Middle frontal gyrus (tissue), 1 donor: ENCODE data around the gene TSPAN32.

ENCODE experiments used
- DNase-seq: peaks from one replicate; pipeline ENCODE4 v3.0.0-alpha.2; 2015; ENCODE audit warnings: low spot score; ENCODE audit errors: extremely low spot score

Gene TSPAN32

GRCh38 chr11:2302896-2303626 lies 1.2 kb downstream of the TSPAN32 start:
- DNase-seq, result no peak

GRCh38 chr11:2303627-2304505 lies 2.1 kb downstream of the TSPAN32 start:
- no peak for DNase-seq

GRCh38 chr11:2304506-2305139 lies 2.8 kb downstream of the TSPAN32 start:
- no peak for DNase-seq

GRCh38 chr11:2305140-2305778 lies 3.4 kb downstream of the TSPAN32 start:
- no peak for DNase-seq

GRCh38 chr11:2305788-2306451 lies 4.1 kb downstream of the TSPAN32 start:
- no peak for DNase-seq

GRCh38 chr11:2306452-2306823 lies 4.6 kb downstream of the TSPAN32 start:
- no peak for DNase-seq

GRCh38 chr11:2306877-2307500 lies 5.2 kb downstream of the TSPAN32 start:
- no peak for DNase-seq

DNA sequence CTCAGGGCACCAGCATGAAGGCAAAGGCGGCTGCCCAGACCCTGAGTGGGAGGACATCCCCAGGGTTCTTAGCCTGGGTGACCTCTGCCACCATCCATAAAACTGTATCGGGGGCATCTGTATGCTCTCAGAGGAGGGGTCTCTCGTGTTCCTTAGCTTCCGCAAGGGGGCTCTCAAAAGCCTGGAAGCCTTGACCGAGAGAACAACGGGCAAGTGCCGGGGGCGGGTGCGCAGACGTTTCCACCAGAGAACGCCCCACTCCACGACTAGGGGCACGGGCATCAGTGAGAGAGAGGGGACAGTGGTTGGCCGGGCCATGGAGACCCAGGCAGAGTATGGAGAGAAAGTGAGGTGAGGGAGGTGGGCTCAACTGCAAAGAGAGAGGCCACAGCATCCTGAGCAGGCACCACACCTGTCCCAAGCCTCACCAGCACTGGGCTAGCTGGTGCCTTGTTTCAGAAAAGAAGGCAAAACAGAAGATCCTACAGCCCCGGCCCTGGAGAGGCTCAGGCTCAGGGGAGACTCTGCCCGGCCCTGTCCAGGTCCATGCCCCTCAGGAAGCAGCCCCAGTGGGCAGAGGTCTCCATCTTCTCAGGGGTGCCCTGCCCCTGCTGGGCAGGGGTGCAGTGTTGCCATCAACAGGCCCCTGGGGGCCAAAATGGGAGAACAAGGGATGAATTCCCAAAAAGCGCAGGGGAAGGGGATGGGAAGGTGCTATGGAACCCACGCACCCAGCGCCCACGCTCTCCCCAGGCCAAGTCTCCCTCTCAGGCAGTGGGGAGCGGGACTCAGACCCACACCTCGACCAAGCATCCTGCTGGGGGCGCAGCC lies 5.9 kb downstream of the TSPAN32 start:
- no peak for DNase-seq

DNA sequence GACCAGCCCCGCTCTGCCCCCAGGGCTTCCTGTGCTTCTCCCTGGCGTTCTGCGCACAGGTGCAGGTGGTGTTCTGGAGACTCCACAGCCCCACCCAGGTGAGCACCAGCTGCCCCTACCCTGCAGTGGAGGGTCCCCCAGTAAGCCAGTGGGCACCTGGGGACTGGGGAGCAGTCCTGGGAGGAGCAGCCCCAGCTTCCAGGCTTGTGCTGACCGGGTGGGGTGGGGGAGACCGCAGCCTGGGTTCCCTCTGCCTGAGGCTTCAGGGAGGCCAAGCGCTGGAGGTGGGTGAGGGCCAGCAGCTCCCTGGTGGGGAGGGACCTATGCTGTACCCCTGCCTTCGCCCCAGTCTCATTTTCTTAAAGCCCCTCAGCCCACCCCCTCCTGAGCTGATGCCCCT lies 6.9 kb downstream of the TSPAN32 start:
- no peak for DNase-seq

DNA sequence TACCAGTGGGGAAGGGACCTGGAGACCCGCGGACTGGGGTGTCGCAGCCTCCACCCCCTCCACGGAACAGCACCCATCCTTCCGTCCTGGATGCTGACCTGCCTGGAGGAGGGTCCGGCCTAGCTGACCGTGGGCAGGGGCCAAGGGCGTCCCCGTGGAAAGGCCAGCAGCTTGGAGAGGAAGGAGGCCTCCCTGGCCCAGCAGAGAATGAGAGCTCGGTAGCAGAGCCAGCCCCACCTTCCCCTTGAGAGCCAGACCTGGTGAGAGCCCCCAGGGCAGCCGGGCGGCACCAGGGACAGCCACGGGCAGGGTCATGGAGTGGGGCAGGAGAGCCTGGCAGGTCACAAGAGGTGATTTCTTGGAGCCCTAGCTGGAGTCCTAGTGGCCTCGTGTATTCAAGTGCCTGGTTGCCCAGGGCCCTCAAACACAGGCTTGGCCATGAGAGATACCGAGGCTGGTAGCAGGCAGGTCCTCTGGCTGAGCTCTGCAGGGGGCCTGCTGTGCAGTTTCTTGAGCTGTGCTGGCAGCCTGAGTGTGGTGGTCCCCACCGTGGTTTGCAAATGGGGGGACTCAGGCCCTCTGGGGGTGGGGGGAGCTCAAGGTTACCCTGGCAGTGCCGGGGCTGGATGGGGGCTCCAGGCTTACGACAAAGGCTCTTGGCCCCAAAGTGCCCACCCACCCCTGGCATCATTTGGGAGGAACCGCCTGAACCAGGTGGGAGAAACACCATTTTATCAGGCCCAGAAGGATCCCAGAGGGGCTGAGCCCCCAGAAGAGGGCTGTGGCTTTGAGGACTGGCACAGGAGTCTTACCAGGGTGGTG lies 7.6 kb downstream of the TSPAN32 start:
- DNase-seq, result no peak

DNA sequence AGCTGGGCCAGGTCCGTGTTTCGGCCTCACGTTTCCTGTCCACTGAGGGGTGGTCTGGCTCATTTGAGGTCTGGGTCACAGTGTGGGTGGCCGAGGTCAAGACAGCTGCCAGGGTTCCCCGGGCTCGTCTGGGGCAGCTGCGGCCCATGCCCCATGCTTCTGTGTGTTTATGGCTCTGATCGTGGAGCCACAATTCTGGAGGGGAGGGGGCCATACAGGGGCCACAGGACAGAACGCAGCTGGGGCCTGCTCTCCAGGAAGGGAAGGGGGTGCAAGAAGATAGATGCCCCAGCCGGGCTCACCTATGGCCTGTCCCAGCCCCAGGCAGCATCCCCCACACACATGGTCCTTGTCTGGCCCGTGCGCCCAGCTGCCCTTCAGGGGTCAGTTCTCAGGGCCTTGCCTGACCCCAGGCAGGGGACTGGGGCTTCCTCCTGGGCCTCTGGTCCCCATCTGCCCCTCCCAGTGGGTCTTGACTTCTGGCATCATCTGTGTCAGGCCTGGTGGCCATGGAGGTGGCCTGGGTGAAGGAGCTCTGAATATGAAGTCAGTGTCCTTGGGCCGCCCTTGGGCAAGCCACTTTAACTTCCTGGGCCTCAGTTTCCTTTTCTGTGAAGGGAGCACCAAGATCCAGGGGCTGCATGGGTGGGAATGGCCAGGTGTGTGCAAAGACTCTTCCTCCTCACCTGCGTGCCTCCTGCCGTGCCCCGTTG lies 8.4 kb downstream of the TSPAN32 start:
- no peak for DNase-seq

DNA sequence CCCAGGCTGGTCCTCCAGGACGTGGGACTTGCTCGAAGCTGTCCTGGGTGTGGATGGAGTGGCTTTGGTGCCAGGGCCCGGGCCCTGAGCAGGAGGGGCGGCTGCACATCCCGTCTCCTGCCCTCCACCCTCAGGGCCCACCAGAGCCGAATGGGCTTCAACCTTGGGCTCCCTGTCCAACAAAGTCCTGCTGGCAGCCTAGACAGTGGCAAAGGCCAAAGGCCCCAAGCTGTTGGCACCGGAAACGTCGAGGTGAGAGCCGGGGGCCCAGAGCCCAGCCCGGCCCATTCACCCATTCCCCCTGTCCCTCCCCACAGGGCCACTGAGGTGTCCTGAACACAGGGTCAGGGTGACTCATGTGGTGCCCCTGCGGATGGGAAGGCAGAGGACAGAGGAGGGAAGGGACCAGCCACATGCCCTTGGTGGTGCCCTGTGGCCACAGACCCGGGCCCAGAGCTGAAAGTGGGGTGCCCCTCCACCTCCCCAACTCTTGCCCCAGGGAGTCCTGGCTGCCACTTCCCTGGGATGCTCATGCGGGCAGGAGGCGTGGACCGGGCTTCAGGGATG lies 9.1 kb downstream of the TSPAN32 start:
- DNase-seq, result no peak

GRCh38 chr11:2311353-2312133 lies 9.7 kb downstream of the TSPAN32 start:
- DNase-seq, result no peak

DNA sequence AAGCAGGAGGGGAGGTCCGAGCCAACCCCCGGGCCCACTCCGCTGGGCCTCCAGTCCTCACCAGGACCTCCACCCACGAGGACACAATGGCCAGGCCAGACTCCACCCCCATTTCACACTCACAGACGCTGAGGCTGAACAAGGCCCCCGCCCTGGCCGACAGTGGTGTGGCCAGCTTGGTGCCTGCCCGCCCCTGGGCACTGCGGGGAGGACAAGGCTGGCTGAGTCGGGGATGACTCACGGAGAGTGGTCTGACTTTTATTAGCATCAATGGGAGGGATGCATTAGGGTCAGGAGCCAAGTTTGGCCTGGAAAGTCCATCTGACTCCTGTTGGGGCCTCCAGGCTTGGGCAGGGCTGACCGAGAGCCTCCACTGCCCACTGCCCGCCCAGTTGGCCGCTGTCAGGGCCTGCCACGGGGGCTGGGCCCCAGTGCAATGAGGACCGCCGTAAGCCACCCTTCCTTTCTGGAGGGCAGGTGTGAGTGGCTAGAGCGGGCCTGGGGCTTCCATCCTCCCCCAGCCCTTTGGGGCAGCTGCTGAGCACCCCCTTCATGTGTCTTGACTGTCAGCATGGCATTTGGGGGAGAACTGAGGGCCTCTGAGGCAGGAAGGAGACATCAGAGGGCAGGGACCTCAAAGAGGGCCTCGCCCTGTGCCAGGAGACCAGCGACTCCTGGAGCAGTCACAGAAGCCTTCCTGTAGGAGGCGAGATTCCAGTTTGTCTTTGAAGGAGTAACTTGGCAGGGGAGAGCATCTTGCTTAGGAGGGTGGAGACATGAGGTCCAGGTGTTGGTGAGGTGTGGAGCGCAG lies 10.6 kb downstream of the TSPAN32 start:
- no peak for DNase-seq

GRCh38 chr11:2313051-2313951 lies 11.5 kb downstream of the TSPAN32 start:
- no peak for DNase-seq
